Esophagus muscularis mucosa (tissue), 4 donors: ENCODE measurements around the gene RMRP. TPM values are rescaled to one million over a fixed set of nuclear protein-coding genes. Genes with fewer than 3 reads are reported as not detected.
"Not testable (repeated sequence)": the region's sequence is repeated elsewhere in the genome, so short reads cannot be mapped to it uniquely, and the experiment has no call there.

Experiments
- DNase-seq: peaks from one replicate; pipeline ENCODE4 v3.0.0-alpha.2; 2017; ENCODE audit errors: extremely low spot score
- H3K27ac ChIP-seq, 4 donors: fragments of 200-600 bp; sonication (generic); replicated peaks in 1 of 4; 1 replicate in 3 of 4; 2 replicates in 1 of 4; pipeline ENCODE4 v1.5.1; 2016 to 2019; ENCODE audit warnings: mild to moderate bottlenecking in 1 of 4
- H3K27me3 ChIP-seq, 4 donors: fragments of 200-600 bp; sonication (generic); one replicate each; pipeline versions ENCODE4 v1.5.1 to v1.6.0; 2016 to 2019
- H3K36me3 ChIP-seq, 4 donors: fragments of 200-600 bp; sonication (generic); one replicate each; pipeline ENCODE4 v1.5.1; 2016 to 2019
- H3K4me1 ChIP-seq, 4 donors: fragments of 200-600 bp; sonication (generic); one replicate each; pipeline ENCODE4 v1.5.1; 2016 to 2019
- H3K4me3 ChIP-seq, 4 donors: fragments of 200-600 bp; sonication (generic); 1 replicate in 2 of 4; 2 replicates in 2 of 4; pipeline ENCODE4 v1.5.1; 2016 to 2019; ENCODE audit warnings: mild to moderate bottlenecking in 4 of 4, moderate library complexity in 1 of 4
- H3K9me3 ChIP-seq, 4 donors: fragments of 200-600 bp; sonication (generic); 1 replicate in 3 of 4; 2 replicates in 1 of 4; pipeline ENCODE4 v1.5.1; 2016 to 2019
- EP300 ChIP-seq: sonication (generic); formaldehyde crosslinking; IDR thresholded peaks from one replicate; pipeline ENCODE4 v1.6.1; 2017; ENCODE audit warnings: antibody characterized with exemption
- POLR2A ChIP-seq: fragments of 450-650 bp; IDR thresholded peaks from one replicate; pipeline ENCODE4 v1.6.1; 2017; ENCODE audit warnings: antibody characterized with exemption, moderate library complexity, mild to moderate bottlenecking, low read depth
- POLR2AphosphoS5 ChIP-seq, 2 donors: sonication (generic); formaldehyde crosslinking; IDR thresholded peaks; one replicate each; pipeline ENCODE4 v1.6.1; 2017; ENCODE audit warnings: antibody characterized with exemption in 2 of 2
- WGBS: methylation state at CpG from one replicate; pipeline ENCODE4 v1.1.5; 2018; 5-methylcytosine and 5-hydroxymethylcytosine counted together
- intact Hi-C: fragments of 100-400 bp; cut with DNase I; formaldehyde crosslinking; loops from one replicate; pipeline ENCODE4 v1.15.1; 2023
- total RNA-seq, 4 donors: library from RNA; depleted of rRNA; stranded (reverse); fragments of >200 nt; gene quantifications; one replicate each; pipeline versions ENCODE4 v1.1.0 to v1.2.1, GENCODE V29; 2016
- TF ChIP-seq, protein P1 (sequence below), 3 experiments: fragments of 200-600 bp in 2 of 3; fragments of 450-650 bp in 1 of 3; sonication (generic) in 2 of 3; IDR thresholded peaks; one replicate each; pipeline ENCODE4 v1.5.1; 2017 to 2019; ENCODE audit warnings: antibody characterized with exemption in 3 of 3, mild to moderate bottlenecking in 2 of 3, moderate library complexity in 1 of 3

The RMRP gene
- total RNA-seq, 4 donors from 2014 or later, result 1,899 to 6,162 (median 2,510) TPM

DNA sequence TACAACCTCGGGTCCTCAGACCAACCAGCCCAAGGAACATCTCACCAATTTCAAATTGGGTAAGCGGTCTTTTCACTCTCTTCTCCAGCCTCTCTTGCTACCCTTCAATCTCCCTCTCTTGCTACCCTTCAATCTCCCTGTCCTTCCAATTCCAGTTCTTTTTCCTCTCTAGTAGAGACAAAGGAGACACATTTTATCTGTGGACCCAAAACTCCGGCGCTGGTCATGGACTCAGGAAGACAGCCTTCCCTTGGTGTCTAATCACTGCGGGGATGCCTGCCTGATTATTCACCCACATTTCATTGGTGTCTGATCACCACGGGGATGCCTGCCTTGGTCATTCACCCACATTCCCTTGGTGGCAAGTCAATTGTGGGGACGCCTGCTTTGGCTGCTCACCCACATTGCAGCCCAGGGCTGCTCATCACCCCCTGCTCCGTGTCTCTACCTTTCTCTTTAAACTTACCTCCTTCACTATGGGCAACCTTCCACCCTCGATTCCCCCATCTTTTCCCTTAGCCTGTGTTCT lies 20.3 kb downstream of the RMRP start:
- H3K9me3 ChIP-seq, H3K27me3 ChIP-seq, DNase-seq, H3K4me1 ChIP-seq, H3K4me3 ChIP-seq, intact Hi-C loops, H3K36me3 ChIP-seq, H3K27ac ChIP-seq: not testable (repeated sequence)
- 95% methylated on average over 9 of the region's 9 CpGs for WGBS

DNA sequence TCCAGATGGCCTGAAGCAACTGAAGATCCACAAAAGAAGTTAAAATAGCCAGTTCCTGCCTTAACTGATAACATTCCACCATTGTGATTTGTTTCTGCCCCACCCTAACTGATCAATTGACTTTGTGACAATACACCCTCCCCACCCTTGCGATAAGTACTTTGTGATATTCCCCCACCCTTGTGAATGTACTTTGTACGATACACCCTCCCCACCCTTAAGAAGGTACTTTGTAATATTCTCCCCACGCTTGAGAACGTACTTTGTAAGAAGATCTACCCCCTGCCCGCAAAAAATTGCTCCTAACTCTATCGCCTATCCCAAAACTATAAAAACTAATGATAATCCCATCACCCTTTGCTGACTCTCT lies 21.0 kb downstream of the RMRP start:
- WGBS, result 97% methylated on average over 6 of the region's 6 CpGs
- intact Hi-C loops, H3K4me3 ChIP-seq, H3K4me1 ChIP-seq, H3K27ac ChIP-seq, H3K36me3 ChIP-seq, H3K27me3 ChIP-seq, DNase-seq, H3K9me3 ChIP-seq: not testable (repeated sequence)

DNA sequence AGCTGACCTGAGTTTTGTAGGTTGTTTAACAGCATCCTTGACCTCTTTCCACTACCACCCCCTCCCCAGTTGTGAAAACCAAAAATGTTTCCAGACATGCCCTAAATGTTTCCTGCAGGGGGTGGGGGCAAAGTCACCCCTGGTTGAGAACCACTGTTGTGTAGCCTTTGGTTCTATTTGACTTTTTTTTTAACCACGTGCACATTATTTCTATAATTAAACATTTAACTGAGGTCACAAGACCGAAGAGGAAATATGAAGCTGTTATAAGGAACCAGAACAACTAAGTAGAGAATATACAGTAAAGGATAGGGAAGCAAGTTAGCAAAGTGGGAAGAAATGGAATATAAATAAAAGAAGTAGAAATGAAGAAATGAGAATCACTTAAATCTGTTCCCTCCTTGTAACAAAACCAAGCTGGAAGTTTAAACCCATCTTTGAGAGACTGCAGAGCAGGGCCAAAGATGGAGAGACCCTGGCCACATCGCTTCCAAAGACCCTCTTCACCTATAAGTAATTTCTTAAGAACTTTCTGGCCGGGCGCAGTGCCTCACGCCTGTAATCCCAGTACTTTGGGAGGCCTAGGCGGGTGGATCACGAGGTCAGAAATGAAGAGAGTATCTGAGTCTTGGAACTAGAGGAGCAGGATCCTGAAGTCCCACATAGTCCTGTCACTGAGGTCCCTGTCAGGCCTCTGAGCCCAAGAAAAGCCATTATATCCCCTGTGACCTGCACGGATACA lies 21.5 kb downstream of the RMRP start:
- 84% methylated on average over 9 of the region's 9 CpGs for WGBS
- TF ChIP-seq POLR2A, result no peak
- no peak for TF ChIP-seq POLR2AphosphoS5 (IDR thresholded peaks at IDR 0.05)
- no peak for TF ChIP-seq EP300
- TF ChIP-seq, protein P1, sequence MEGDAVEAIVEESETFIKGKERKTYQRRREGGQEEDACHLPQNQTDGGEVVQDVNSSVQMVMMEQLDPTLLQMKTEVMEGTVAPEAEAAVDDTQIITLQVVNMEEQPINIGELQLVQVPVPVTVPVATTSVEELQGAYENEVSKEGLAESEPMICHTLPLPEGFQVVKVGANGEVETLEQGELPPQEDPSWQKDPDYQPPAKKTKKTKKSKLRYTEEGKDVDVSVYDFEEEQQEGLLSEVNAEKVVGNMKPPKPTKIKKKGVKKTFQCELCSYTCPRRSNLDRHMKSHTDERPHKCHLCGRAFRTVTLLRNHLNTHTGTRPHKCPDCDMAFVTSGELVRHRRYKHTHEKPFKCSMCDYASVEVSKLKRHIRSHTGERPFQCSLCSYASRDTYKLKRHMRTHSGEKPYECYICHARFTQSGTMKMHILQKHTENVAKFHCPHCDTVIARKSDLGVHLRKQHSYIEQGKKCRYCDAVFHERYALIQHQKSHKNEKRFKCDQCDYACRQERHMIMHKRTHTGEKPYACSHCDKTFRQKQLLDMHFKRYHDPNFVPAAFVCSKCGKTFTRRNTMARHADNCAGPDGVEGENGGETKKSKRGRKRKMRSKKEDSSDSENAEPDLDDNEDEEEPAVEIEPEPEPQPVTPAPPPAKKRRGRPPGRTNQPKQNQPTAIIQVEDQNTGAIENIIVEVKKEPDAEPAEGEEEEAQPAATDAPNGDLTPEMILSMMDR (IDR thresholded peaks at IDR 0.05), result no peak
- Histone ChIP-seq H3K4me3 (no peak overlapping the region), H3K4me1 (peaks cover 0 to 2% (median 0%) of the 10 kb centered on the region in 4 donors), H3K27ac (no peak overlapping the region), H3K9me3 (no peaks in the 10 kb centered on the region), H3K36me3 (peaks cover 0 to 5% (median 0%) of the 10 kb centered on the region in 4 donors), H3K27me3 (no peaks in the 10 kb centered on the region)
- intact Hi-C loops, result no loop called here
- no peak for DNase-seq

DNA sequence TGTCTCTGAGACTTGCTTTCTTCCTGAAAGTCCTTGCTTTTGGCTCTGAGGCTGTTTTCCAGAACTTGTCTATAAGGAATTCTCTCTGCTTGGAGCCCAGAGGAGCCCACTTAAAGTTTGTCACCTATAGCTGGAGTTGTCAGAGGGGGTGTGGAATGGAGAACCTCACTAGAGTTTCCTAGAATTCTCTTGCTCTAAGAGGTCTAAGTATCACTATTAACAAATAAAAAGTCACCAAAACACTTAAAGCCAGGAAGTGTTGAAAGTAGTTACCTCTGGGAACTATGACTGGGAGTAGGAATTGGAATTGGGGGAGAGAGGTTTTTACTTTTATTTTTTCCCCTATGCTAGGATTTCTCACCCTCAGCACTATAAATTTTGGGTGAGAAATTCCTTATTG lies 22.1 kb downstream of the RMRP start:
- Histone ChIP-seq H3K27me3 (no peaks in the 10 kb centered on the region), H3K4me1 (peaks cover 0 to 2% (median 0%) of the 10 kb centered on the region in 4 donors), H3K36me3 (peaks cover 0 to 3% (median 0%) of the 10 kb centered on the region in 4 donors), H3K9me3 (no peaks in the 10 kb centered on the region), H3K27ac (no peak overlapping the region), H3K4me3 (no peak overlapping the region)
- DNase-seq, result no peak
- intact Hi-C loops, result no loop called here
- TF ChIP-seq, protein P1 (IDR thresholded peaks at IDR 0.05), result no peak
- TF ChIP-seq EP300, result no peak
- TF ChIP-seq POLR2AphosphoS5 (IDR thresholded peaks at IDR 0.05), result no peak
- no peak for TF ChIP-seq POLR2A

DNA sequence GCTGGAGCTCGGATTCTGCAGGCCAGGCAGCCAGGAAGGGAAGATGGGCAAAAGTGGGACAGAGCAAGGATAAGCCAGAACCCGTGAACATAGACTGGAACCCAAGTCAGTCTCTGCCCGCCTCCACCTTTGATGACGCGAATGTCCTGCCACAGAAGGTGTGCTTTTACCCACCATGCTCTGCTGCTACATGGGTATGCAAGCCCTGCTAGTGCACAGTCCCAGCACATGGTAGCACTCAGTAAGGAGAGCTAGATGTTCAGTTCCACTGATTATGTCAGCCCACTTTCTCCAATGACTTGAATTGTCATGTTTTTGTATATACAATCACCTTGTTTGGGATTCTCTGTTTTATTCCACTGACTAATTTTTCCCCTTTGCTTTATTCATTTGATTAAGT lies 28.2 kb downstream of the RMRP start:
- TF ChIP-seq POLR2AphosphoS5 (IDR thresholded peaks at IDR 0.05) (no peak), POLR2A (no peak), EP300 (no peak)
- TF ChIP-seq, protein P1 (IDR thresholded peaks at IDR 0.05), result no peak
- DNase-seq, result no peak

More for the DNA sequence above, 28.2 kb downstream of the RMRP start:
- Histone ChIP-seq H3K36me3 (no peaks in the 10 kb centered on the region), H3K9me3 (no peaks in the 10 kb centered on the region), H3K27me3 (no peaks in the 10 kb centered on the region), H3K27ac (no peak overlapping the region), H3K4me1 (no peaks in the 10 kb centered on the region), H3K4me3 (no peak overlapping the region)
- intact Hi-C loops, result no loop called here
- 89% methylated on average over 5 of the region's 5 CpGs for WGBS
